ENCODE data around the gene CLEC9A.

DNA sequence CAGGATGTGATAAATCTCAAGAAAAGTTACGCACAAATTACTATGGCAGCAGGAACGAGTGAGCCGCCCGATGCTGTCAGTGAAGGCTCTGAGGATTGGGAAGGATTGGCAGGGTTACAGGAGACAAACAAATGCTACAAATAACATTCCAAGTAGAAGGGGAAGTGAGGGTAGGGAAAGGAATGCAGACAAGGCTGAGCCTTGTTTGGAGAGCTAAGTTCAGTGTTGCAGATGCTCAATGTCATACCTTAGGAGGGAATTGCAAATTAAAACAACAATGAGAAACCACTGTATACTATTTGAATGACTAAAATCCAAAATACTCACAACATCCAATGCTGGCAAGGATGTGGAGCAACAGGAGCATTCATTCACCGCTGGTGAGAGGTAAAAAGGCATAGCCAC, 1.3 kb downstream of the CLEC9A start:
- no peak for TF ChIP-seq CREB1 (IDR thresholded peaks at IDR 0.05; ENCODE audit: low read depth)
- no peak for TF ChIP-seq TCF12 (IDR thresholded peaks at IDR 0.05; ENCODE audit: low read depth)
- TF ChIP-seq, protein P1, sequence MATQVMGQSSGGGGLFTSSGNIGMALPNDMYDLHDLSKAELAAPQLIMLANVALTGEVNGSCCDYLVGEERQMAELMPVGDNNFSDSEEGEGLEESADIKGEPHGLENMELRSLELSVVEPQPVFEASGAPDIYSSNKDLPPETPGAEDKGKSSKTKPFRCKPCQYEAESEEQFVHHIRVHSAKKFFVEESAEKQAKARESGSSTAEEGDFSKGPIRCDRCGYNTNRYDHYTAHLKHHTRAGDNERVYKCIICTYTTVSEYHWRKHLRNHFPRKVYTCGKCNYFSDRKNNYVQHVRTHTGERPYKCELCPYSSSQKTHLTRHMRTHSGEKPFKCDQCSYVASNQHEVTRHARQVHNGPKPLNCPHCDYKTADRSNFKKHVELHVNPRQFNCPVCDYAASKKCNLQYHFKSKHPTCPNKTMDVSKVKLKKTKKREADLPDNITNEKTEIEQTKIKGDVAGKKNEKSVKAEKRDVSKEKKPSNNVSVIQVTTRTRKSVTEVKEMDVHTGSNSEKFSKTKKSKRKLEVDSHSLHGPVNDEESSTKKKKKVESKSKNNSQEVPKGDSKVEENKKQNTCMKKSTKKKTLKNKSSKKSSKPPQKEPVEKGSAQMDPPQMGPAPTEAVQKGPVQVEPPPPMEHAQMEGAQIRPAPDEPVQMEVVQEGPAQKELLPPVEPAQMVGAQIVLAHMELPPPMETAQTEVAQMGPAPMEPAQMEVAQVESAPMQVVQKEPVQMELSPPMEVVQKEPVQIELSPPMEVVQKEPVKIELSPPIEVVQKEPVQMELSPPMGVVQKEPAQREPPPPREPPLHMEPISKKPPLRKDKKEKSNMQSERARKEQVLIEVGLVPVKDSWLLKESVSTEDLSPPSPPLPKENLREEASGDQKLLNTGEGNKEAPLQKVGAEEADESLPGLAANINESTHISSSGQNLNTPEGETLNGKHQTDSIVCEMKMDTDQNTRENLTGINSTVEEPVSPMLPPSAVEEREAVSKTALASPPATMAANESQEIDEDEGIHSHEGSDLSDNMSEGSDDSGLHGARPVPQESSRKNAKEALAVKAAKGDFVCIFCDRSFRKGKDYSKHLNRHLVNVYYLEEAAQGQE (IDR thresholded peaks at IDR 0.05; ENCODE audit: low read depth) = no peak
- TF ChIP-seq CEBPB (IDR thresholded peaks at IDR 0.05) = no peak

Measured in Ishikawa (cell line).